Adipocyte (in vitro differentiated cells): ENCODE results near the gene METTL6.

Experiments
- DNase-seq: peaks from one replicate; pipeline ENCODE4 v3.0.0-alpha.2; 2015; ENCODE audit warnings: low read depth
- H3K27me3 ChIP-seq: replicated peaks from 2 replicates; pipeline ENCODE4 v1.7.0; 2013; ENCODE audit warnings: mild to moderate bottlenecking, low read length, moderate library complexity; ENCODE audit not compliant: control insufficient read depth, insufficient read depth
- H3K36me3 ChIP-seq: 2 replicates; pipeline ENCODE4 v1.7.0; 2013; ENCODE audit warnings: low read length, mild to moderate bottlenecking, moderate library complexity; ENCODE audit not compliant: control insufficient read depth, insufficient read depth, severe bottlenecking
- H3K4me1 ChIP-seq: 2 replicates; pipeline ENCODE4 v1.7.0; 2013; ENCODE audit warnings: mild to moderate bottlenecking, low read length, moderate library complexity; ENCODE audit not compliant: control insufficient read depth, insufficient read depth
- H3K4me3 ChIP-seq: 2 replicates; pipeline ENCODE4 v1.7.0; 2013; ENCODE audit warnings: mild to moderate bottlenecking, low read length, moderate library complexity
- H3K9ac ChIP-seq: 2 replicates; pipeline ENCODE4 v1.7.0; 2013; ENCODE audit warnings: mild to moderate bottlenecking, low read length, moderate library complexity
- H3K9me3 ChIP-seq: 2 replicates; pipeline ENCODE4 v1.7.0; 2013; ENCODE audit warnings: mild to moderate bottlenecking, low read length, moderate library complexity; ENCODE audit not compliant: control insufficient read depth

The METTL6 gene

GRCh38 chr3:15360788-15361493, 66.4 kb downstream of the METTL6 start:
- Histone ChIP-seq H3K36me3 (no peaks in the 10 kb centered on the region), H3K27me3 (no peaks in the 10 kb centered on the region), H3K4me1 (peaks cover 16% of the 10 kb centered on the region), H3K9ac (peak overlapping the region; percentile 43), H3K9me3 (no peaks in the 10 kb centered on the region), H3K4me3 (peak overlapping the region; percentile 45)
- DNase-seq: peak; percentile 83
